Spleen (tissue), 7 donors: ENCODE measurements around the gene HOXB2.

Source experiments
- POLR2AphosphoS5 ChIP-seq, 3 donors: sonication (generic); formaldehyde crosslinking; IDR thresholded peaks; one replicate each; pipeline ENCODE4 v1.5.1; 2017; ENCODE audit warnings: antibody characterized with exemption in 3 of 3
- TF ChIP-seq, protein P1 (sequence below), 11 experiments: fragments of 200-600 bp in 7 of 11; fragments of 450-650 bp in 4 of 11; sonication (generic) in 4 of 11; IDR thresholded peaks in 8 of 11; conservative IDR thresholded peaks in 3 of 11; 1 replicate in 7 of 11; 2 replicates in 4 of 11; pipeline versions ENCODE4 v1.4.0 to v1.8.0; 2016 to 2021; ENCODE audit warnings: antibody characterized with exemption in 11 of 11, inconsistent platforms in 4 of 11, mild to moderate bottlenecking in 1 of 11
- donor health status: DM: no; HTN: no; CAD: no; lungs with moderate emphysema.
- donor health status: DM: no; HTN: no; CAD: no.
- donor health status: DM: no; HTN: no; CAD: no.

DNA sequence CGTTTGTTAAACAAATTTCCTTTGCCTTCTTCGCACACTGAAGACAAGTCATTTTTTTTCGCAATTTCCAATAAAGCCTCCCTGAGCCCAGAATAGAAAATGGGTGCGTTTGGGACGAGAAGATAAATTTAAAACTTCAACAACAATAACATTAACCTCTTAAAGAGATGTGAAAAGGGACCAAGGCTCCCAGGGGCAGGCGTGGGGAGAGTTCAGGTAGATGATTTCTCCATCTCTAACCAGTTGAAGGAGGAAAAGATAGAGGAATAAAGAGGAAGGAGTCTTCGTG is 34.5 kb upstream of the HOXB2 start:
- TF ChIP-seq, protein P1, sequence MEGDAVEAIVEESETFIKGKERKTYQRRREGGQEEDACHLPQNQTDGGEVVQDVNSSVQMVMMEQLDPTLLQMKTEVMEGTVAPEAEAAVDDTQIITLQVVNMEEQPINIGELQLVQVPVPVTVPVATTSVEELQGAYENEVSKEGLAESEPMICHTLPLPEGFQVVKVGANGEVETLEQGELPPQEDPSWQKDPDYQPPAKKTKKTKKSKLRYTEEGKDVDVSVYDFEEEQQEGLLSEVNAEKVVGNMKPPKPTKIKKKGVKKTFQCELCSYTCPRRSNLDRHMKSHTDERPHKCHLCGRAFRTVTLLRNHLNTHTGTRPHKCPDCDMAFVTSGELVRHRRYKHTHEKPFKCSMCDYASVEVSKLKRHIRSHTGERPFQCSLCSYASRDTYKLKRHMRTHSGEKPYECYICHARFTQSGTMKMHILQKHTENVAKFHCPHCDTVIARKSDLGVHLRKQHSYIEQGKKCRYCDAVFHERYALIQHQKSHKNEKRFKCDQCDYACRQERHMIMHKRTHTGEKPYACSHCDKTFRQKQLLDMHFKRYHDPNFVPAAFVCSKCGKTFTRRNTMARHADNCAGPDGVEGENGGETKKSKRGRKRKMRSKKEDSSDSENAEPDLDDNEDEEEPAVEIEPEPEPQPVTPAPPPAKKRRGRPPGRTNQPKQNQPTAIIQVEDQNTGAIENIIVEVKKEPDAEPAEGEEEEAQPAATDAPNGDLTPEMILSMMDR (IDR thresholded peaks at IDR 0.05 in 8 of 11, conservative IDR thresholded peaks at IDR 0.05 in 3 of 11), result no peak
- TF ChIP-seq POLR2AphosphoS5 (IDR thresholded peaks at IDR 0.05), result no peak
